HG02970 (cell line): ENCODE results near the gene MXRA8.
A peak's percentile ranks its signal among the peaks of the same experiment; 100 is the strongest.

Source experiments
- ATAC-seq: cut with Tn5 transposase; IDR thresholded peaks from one replicate; pipeline ENCODE4 v1.9.1; 2021; ENCODE audit warnings: mild to moderate bottlenecking, moderate library complexity, moderate number of reproducible peaks; ENCODE audit not compliant: unreplicated experiment, low FRiP score

The MXRA8 gene

GRCh38 chr1:1352786-1353388, 5.5 kb downstream of the MXRA8 start:
- ATAC-seq: no peak

GRCh38 chr1:1351511-1352427, 6.6 kb downstream of the MXRA8 start:
- no peak for ATAC-seq

GRCh38 chr1:1349256-1350012, 8.9 kb downstream of the MXRA8 start, which contains the start of gene DVL1:
Gene DVL1 (minus strand): TSS chr1:1349418. CDS start chr1:1349065, 353 bp downstream.
- ATAC-seq: peak; percentile 67

GRCh38 chr1:1348420-1349255, 9.7 kb downstream of the MXRA8 start:
- ATAC-seq: peak; percentile 34

- ATAC-seq: no peak
Measured at GRCh38 chr1:1347663-1348419, 10.5 kb downstream of the MXRA8 start.

- no peak for ATAC-seq
Measured at GRCh38 chr1:1347026-1347595, 11.2 kb downstream of the MXRA8 start.

GRCh38 chr1:1346501-1346890, 11.9 kb downstream of the MXRA8 start:
- ATAC-seq: no peak

GRCh38 chr1:1345860-1346500, 12.4 kb downstream of the MXRA8 start:
- ATAC-seq: no peak

- no peak for ATAC-seq
Measured at GRCh38 chr1:1345384-1345783, 13.0 kb downstream of the MXRA8 start.

GRCh38 chr1:1344655-1345361, 13.5 kb downstream of the MXRA8 start:
- no peak for ATAC-seq

GRCh38 chr1:1343811-1344421, 14.4 kb downstream of the MXRA8 start:
- ATAC-seq: no peak

- no peak for ATAC-seq
Measured at GRCh38 chr1:1342584-1343115, 15.7 kb downstream of the MXRA8 start.

- ATAC-seq: no peak
Measured at GRCh38 chr1:1342061-1342562, 16.2 kb downstream of the MXRA8 start.

- ATAC-seq: no peak
Measured at GRCh38 chr1:1341549-1342021, 16.8 kb downstream of the MXRA8 start.

GRCh38 chr1:1340791-1341548, 17.4 kb downstream of the MXRA8 start:
- ATAC-seq: no peak

- ATAC-seq: no peak
Measured at GRCh38 chr1:1340185-1340584, 18.2 kb downstream of the MXRA8 start.
